RWPE2 (cell line): ENCODE measurements around the gene UST.

ENCODE experiments used
- ATAC-seq: fragments of 200-7000 bp; cut with Tn5 transposase; 3 replicates; pipeline ENCODE4 v1.9.1; 2021; ENCODE audit warnings: low read depth
- DNase-seq: peaks from one replicate; pipeline ENCODE4 v3.0.0-alpha.2; 2020; ENCODE audit warnings: low spot score
- H3K27ac ChIP-seq: fragments of 450-650 bp; 2 replicates; pipeline ENCODE4 v1.5.1; 2017; ENCODE audit warnings: mild to moderate bottlenecking; ENCODE audit not compliant: poor library complexity, severe bottlenecking
- H3K27me3 ChIP-seq: fragments of 250-450 bp; sonication (Bioruptor Pico); 2 replicates; pipeline ENCODE4 v1.5.1; 2021; ENCODE audit warnings: mild to moderate bottlenecking, moderate library complexity; ENCODE audit not compliant: insufficient read depth, poor library complexity, severe bottlenecking
- H3K36me3 ChIP-seq: fragments of 250-450 bp; sonication (Bioruptor Pico); 2 replicates; pipeline ENCODE4 v1.5.1; 2020; ENCODE audit warnings: low read depth, mild to moderate bottlenecking, moderate library complexity
- H3K4me1 ChIP-seq: fragments of 250-450 bp; sonication (Bioruptor Pico); 2 replicates; pipeline ENCODE4 v1.5.1; 2021; ENCODE audit warnings: mild to moderate bottlenecking, moderate library complexity; ENCODE audit not compliant: insufficient read depth, poor library complexity, severe bottlenecking
- H3K4me3 ChIP-seq: fragments of 250-450 bp; sonication (Bioruptor Pico); 2 replicates; pipeline ENCODE4 v1.5.1; 2021; ENCODE audit warnings: mild to moderate bottlenecking, moderate library complexity; ENCODE audit not compliant: severe bottlenecking
- H3K9me3 ChIP-seq: fragments of 250-450 bp; sonication (Bioruptor Pico); 2 replicates; pipeline ENCODE4 v1.5.1; 2021; ENCODE audit warnings: mild to moderate bottlenecking, moderate library complexity; ENCODE audit not compliant: severe bottlenecking
- CTCF ChIP-seq: fragments of 450-650 bp; IDR thresholded peaks from one replicate; pipeline ENCODE4 v1.5.1; 2017; ENCODE audit warnings: mild to moderate bottlenecking, moderate library complexity; ENCODE audit not compliant: poor library complexity, severe bottlenecking

Gene UST

DNA sequence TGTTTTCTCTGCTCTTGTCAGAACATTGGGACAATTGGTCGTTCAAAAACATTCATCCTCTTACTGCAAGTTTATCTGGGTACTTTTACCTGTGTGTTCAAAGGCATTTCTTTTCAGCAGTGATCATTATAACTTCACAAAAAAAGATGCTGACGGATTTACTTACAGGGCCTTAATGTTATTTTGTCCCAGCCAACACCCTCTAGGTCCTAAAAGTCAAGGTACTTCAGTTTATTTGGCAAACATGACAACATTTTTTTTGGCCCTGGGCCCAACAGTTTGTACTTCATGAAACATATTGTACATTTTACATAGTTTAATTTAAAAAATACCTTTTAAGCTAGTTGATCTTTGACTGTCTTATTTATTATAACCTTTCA, 329.5 kb downstream of the UST start:
- no peaks in the 10 kb centered on the region for H3K9me3 ChIP-seq
- no peak for TF ChIP-seq CTCF
- DNase-seq: no peak
- H3K4me1 ChIP-seq: peaks cover 27% of the 10 kb centered on the region
- H3K4me3 ChIP-seq: no peak overlapping the region
- H3K27me3 ChIP-seq: no peaks in the 10 kb centered on the region
- no peak for ATAC-seq
- peak overlapping the region; percentile 65 for H3K27ac ChIP-seq
- no peaks in the 10 kb centered on the region for H3K36me3 ChIP-seq

GRCh38 chr6:149077208-149077607, 330.4 kb downstream of the UST start:
- Histone ChIP-seq H3K4me1 (peaks cover 27% of the 10 kb centered on the region), H3K9me3 (no peaks in the 10 kb centered on the region), H3K27me3 (no peaks in the 10 kb centered on the region), H3K4me3 (no peak overlapping the region), H3K36me3 (no peaks in the 10 kb centered on the region), H3K27ac (peak overlapping the region; percentile 65)
- ATAC-seq (no peak), DNase-seq (no peak)
- no peak for TF ChIP-seq CTCF

- DNase-seq: no peak
- H3K4me1 ChIP-seq: peaks cover 27% of the 10 kb centered on the region
- H3K27ac ChIP-seq: no peak overlapping the region
- H3K27me3 ChIP-seq: no peaks in the 10 kb centered on the region
- H3K4me3 ChIP-seq: no peak overlapping the region
- H3K36me3 ChIP-seq: no peaks in the 10 kb centered on the region
- TF ChIP-seq CTCF: no peak
- H3K9me3 ChIP-seq: no peaks in the 10 kb centered on the region
- ATAC-seq: no peak
These were observed 331.5 kb downstream of the UST start for GRCh38 chr6:149078211-149078782.

DNA sequence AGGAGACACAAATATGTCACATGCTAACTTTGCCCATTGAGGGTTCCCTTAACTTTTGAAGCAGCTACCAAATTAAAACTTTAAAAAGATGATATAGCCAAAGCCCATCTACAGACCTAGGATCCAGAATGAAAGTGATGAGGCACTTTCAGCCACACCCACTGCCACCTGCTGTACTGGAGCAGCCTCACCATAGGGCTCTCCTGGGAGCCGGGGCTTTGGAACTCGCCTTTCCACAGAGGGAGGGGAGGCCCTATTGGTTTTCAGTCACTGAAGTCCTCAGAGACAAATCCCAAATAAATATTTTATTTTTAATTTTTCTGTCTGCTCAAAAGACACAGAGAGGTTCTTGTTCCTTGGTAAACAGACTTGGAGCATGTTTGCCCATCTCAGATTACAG, 332.6 kb downstream of the UST start:
- DNase-seq (no peak), ATAC-seq (peak; percentile 10; the same call in 2 of the 3 replicates)
- Histone ChIP-seq H3K9me3 (no peaks in the 10 kb centered on the region), H3K4me1 (peaks cover 27% of the 10 kb centered on the region), H3K27me3 (no peaks in the 10 kb centered on the region), H3K27ac (peak overlapping the region; percentile 68), H3K36me3 (no peaks in the 10 kb centered on the region), H3K4me3 (no peak overlapping the region)
- TF ChIP-seq CTCF: no peak

GRCh38 chr6:149079911-149080491, 333.2 kb downstream of the UST start:
- Histone ChIP-seq H3K4me1 (peaks cover 27% of the 10 kb centered on the region), H3K36me3 (no peaks in the 10 kb centered on the region), H3K4me3 (no peak overlapping the region), H3K27ac (peak overlapping the region; percentile 68), H3K27me3 (no peaks in the 10 kb centered on the region), H3K9me3 (no peaks in the 10 kb centered on the region)
- ATAC-seq: peak; percentile 84
- peak; percentile 66 for DNase-seq
- TF ChIP-seq CTCF: no peak
